ENCODE data around the gene ASB10. TPM values are rescaled to one million over a fixed set of nuclear protein-coding genes. Genes with fewer than 3 reads are reported as not detected.
A peak's percentile ranks its signal among the peaks of the same experiment; 100 is the strongest.

The ASB10 gene
- total and polyA plus RNA-seq, 2 of the 8 experiments (the other 6 are each of a cell fraction or from before 2014, with no cell fraction given) = not detected

DNA sequence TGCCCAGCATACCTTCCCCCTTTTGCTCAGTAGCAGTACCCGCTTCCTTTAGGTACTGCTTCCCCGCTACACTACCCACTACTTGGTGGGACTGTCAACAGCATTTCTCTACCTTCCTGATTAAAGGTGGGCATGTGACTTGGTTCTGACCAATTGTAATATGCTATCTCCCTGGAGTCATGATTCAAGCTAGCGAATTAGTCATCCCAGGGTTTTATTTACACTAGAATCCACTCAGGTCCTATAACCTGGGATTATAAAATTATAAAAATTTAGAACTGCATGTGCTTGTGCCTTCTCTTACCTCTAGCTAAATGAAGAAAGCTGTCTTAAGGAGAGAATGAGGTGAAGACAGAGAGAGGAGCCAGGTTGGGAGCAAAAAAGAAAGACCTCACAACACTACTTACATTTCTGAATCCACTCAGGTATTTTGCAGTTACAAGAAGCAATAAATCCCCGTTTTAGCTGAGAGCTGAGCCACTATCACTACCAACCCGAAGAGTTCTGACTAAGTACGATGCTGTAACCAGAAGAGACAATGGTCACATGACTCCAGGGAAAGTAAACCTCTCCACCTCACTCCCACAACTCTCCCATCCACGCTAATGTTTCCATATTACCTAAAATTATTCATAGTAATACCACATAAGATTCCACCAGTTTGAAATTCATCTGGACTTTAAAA, 29.3 kb downstream of the ASB10 start:
- ChIA-PET POLR2A (ENCODE audit: partially characterized antibody) (no interaction called here), CTCF (ENCODE audit: partially characterized antibody) (interaction anchor here (0.8 to 3.5 kb wide), 14 partner anchors 8 to 158 kb away, joined by 3 to 14 read pairs (median 4); no protein-coding TSS in a partner anchor)
- no peak overlapping the region for H4K5ac ChIP-seq (ENCODE audit: insufficient read length, low read depth, low read length)
- H3K56ac ChIP-seq (replicated peaks; ENCODE audit: insufficient read length, low read depth, low read length) = no peak overlapping the region
- no peaks in the 10 kb centered on the region for H3K9me3 ChIP-seq (ENCODE audit: insufficient read depth in 2 of 2, low read depth in 1 of 2, low read length in 1 of 2)
- no peak overlapping the region for H3K4ac ChIP-seq (replicated peaks; ENCODE audit: insufficient read length, low read depth, low read length)
- no peak overlapping the region for H2BK12ac ChIP-seq (ENCODE audit: low read depth, low read length)
- H4K91ac ChIP-seq (replicated peaks; ENCODE audit: insufficient read length, low read length) = no peak overlapping the region
- H3K23ac ChIP-seq (ENCODE audit: insufficient read length) = no peak overlapping the region
- H3K4me2 ChIP-seq (ENCODE audit: insufficient read depth in 1 of 2, low read depth in 2 of 2, low read length in 2 of 2) = no peak overlapping the region
- H3K14ac ChIP-seq (ENCODE audit: insufficient read length) = no peak overlapping the region
- no peaks in the 10 kb centered on the region for H3K4me1 ChIP-seq (replicated peaks in 1 of 4; ENCODE audit: control insufficient read depth in 3 of 4, insufficient read depth in 4 of 4, low read length in 3 of 4)
- peak overlapping the region; percentile 49; the same call in 1 of the 2 replicates for H2AFZ ChIP-seq (ENCODE audit: low read length)
- no peak overlapping the region for H4K8ac ChIP-seq (ENCODE audit: extremely low read depth, insufficient read depth, low read length)
- no peak overlapping the region for H2BK5ac ChIP-seq (ENCODE audit: low read depth, low read length)
- DNase-seq (ENCODE audit: low read depth in 1 of 2, low spot score in 2 of 2) (no peak), FAIRE-seq (no peak)
- H2BK15ac ChIP-seq (ENCODE audit: low read length) = no peak overlapping the region
- H3K36me3 ChIP-seq (ENCODE audit: control insufficient read depth in 2 of 4, insufficient read depth in 4 of 4, low read length in 3 of 4) = no peaks in the 10 kb centered on the region
- peaks cover 0 to 6% (median 0%) of the 10 kb centered on the region in 4 experiments; a peak in 3 of 7 replicates for H3K27me3 ChIP-seq (replicated peaks in 1 of 4; ENCODE audit: control insufficient read depth in 3 of 4, extremely low read depth in 1 of 4, insufficient read depth in 3 of 4, low read length in 3 of 4)
- no peaks in the 10 kb centered on the region; the same call in 1 of the 2 replicates for H3K23me2 ChIP-seq (ENCODE audit: low read depth, low read length)
- H2BK120ac ChIP-seq (replicated peaks; ENCODE audit: low read depth, low read length) = no peak overlapping the region
- no peaks in the 10 kb centered on the region for H4K20me1 ChIP-seq (replicated peaks in 1 of 2; ENCODE audit: control insufficient read depth in 1 of 2, insufficient read depth in 2 of 2, low read length in 2 of 2)
- H3K18ac ChIP-seq (ENCODE audit: extremely low read depth, low read length) = no peak overlapping the region
- no peak overlapping the region for H3K27ac ChIP-seq (ENCODE audit: low read depth, low read length)
- no peaks in the 10 kb centered on the region for H3K79me1 ChIP-seq (ENCODE audit: low read depth, low read length)
- 71% methylated on average over 7 of the region's 7 CpGs; no CpG with 5 or more reads in 1 of the 2 experiments for WGBS, 2 experiments (ENCODE audit: extremely low coverage in 1 of 2, insufficient coverage in 1 of 2, insufficient read length in 1 of 2, insufficient replicate concordance in 2 of 2, low coverage in 1 of 2, low lambda C conversion rate in 2 of 2, missing lambda C conversion rate in 1 of 2)
- no peak overlapping the region for H2AK5ac ChIP-seq (ENCODE audit: low read depth, low read length)
- no peak for TF ChIP-seq GABPA (IDR thresholded peaks at IDR 0.05; ENCODE audit: borderline replicate concordance, insufficient read depth, low read length)
- TF ChIP-seq TEAD4 (IDR thresholded peaks at IDR 0.05; ENCODE audit: low read depth, low read length) = no peak
- TF ChIP-seq RFX5 (IDR thresholded peaks at IDR 0.05; ENCODE audit: borderline replicate concordance, low read depth, low read length) = no peak
- TF ChIP-seq KDM4A (IDR thresholded peaks at IDR 0.05; ENCODE audit: low read depth, low read length, severe bottlenecking) = no peak
- TF ChIP-seq KDM1A (IDR thresholded peaks at IDR 0.05; ENCODE audit: borderline replicate concordance, low read length) = no peak
- no peak for TF ChIP-seq MAFK (IDR thresholded peaks at IDR 0.05; ENCODE audit: low read depth, low read length)
- TF ChIP-seq, protein P1, sequence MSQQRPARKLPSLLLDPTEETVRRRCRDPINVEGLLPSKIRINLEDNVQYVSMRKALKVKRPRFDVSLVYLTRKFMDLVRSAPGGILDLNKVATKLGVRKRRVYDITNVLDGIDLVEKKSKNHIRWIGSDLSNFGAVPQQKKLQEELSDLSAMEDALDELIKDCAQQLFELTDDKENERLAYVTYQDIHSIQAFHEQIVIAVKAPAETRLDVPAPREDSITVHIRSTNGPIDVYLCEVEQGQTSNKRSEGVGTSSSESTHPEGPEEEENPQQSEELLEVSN (IDR thresholded peaks at IDR 0.05) = no peak
- TF ChIP-seq CEBPB (IDR thresholded peaks at IDR 0.05; ENCODE audit: low read depth, low read length) = no peak
- TF ChIP-seq JUN (IDR thresholded peaks at IDR 0.05; ENCODE audit: low read depth, low read length) = no peak
- TF ChIP-seq SIRT6 (IDR thresholded peaks at IDR 0.05; ENCODE audit: low read length) = no peak
- no peak for TF ChIP-seq SP2 (IDR thresholded peaks at IDR 0.05; ENCODE audit: low read length)
- H3K79me2 ChIP-seq (ENCODE audit: control insufficient read depth in 1 of 2, insufficient read depth in 2 of 2, low read length in 2 of 2) = no peaks in the 10 kb centered on the region
- H3K4me3 ChIP-seq (ENCODE audit: extremely low read depth in 1 of 4, insufficient read depth in 2 of 4, low read depth in 3 of 4, low read length in 4 of 4) = no peak overlapping the region
- H2BK20ac ChIP-seq (ENCODE audit: low read length) = no peak overlapping the region
- H3K9ac ChIP-seq (replicated peaks in 1 of 4; ENCODE audit: extremely low read depth in 1 of 4, low read depth in 3 of 4, low read length in 3 of 4) = no peak overlapping the region
